HCT116 (cell line): ENCODE measurements around the gene YIPF7. TPM values are rescaled to one million over a fixed set of nuclear protein-coding genes. Genes with fewer than 3 reads are reported as not detected.

ENCODE experiments used
- ATAC-seq: fragments of 200-7000 bp; cut with Tn5 transposase; 2 replicates; pipeline ENCODE4 v1.9.1; 2020; ENCODE audit warnings: mild to moderate bottlenecking, moderate library complexity
- BruUV-seq: library from RNA; stranded (reverse); fragments of 400-500 nt; replicated peaks from 2 replicates; lab custom pipeline; 2021; lab: Mats Ljungman, UMichigan
- CTCF ChIA-PET: fragments of 300-600 bp; sonication (Branson Sonifier 250); formaldehyde crosslinking; loops from one replicate; lab custom pipeline; 2021; ENCODE audit warnings: antibody characterized with exemption; lab: Charles Lee
- POLR2A ChIA-PET: fragments of 300-600, 350-600 bp; sonication (Branson Sonifier 250); formaldehyde crosslinking; loops from one replicate; lab custom pipeline; 2021; ENCODE audit warnings: antibody characterized with exemption; lab: Charles Lee
- RAD21 ChIA-PET, 2 experiments: fragments of 300-600 bp; sonication (Branson Sonifier 250); formaldehyde crosslinking; loops; one replicate each; lab custom pipeline; 2023; ENCODE audit warnings: low total read pairs in 2 of 2; ENCODE audit not compliant: uncharacterized antibody in 2 of 2, unreplicated experiment in 2 of 2, low non-redundant PET in 1 of 2; lab: Charles Lee
- DNase-seq: peaks from one replicate; pipeline ENCODE4 v3.0.0-alpha.2; 2010; ENCODE audit warnings: low read depth, low spot score
- H2AFZ ChIP-seq: fragments of 200-600 bp; shearing (Covaris generic), sonication (generic); 2 replicates; pipeline ENCODE4 v1.6.1; 2017; ENCODE audit warnings: low read depth, mixed run types, mixed read lengths, antibody characterized with exemption, low read length; ENCODE audit not compliant: poor library complexity, severe bottlenecking
- H3K27ac ChIP-seq: 2 replicates; pipeline ENCODE4 v1.5.1; 2012; ENCODE audit warnings: low read depth, low read length
- H3K27me3 ChIP-seq: fragments of 200-600 bp; sonication (generic); 2 replicates; pipeline ENCODE4 v1.6.1; 2016; ENCODE audit warnings: mixed run types, low read length, mixed read lengths; ENCODE audit not compliant: insufficient read depth
- H3K36me3 ChIP-seq, 2 experiments: fragments of 200-500 bp in 1 of 2; fragments of 200-600 bp in 1 of 2; sonication (Bioruptor generic) in 1 of 2; sonication (generic) in 1 of 2; 2 replicates each; pipeline versions ENCODE4 v1.5.1 to v1.6.1; 2014 to 2016; ENCODE audit warnings: low read length in 2 of 2, inconsistent platforms in 1 of 2, mixed read lengths in 1 of 2, mixed run types in 1 of 2; ENCODE audit not compliant: insufficient read depth in 2 of 2, control insufficient read depth in 1 of 2
- H3K4me1 ChIP-seq, 2 experiments: fragments of 200-600 bp in 1 of 2; sonication (generic) in 1 of 2; 2 replicates each; pipeline versions ENCODE4 v1.5.1 to v1.6.1; 2012 to 2017; ENCODE audit warnings: low read length in 2 of 2, inconsistent platforms in 1 of 2, mild to moderate bottlenecking in 1 of 2, mixed read lengths in 1 of 2, mixed run types in 1 of 2, moderate library complexity in 1 of 2; ENCODE audit not compliant: insufficient read depth in 2 of 2, control insufficient read depth in 1 of 2
- H3K4me2 ChIP-seq: fragments of 200-600 bp; sonication (generic); 2 replicates; pipeline ENCODE4 v1.6.1; 2017; ENCODE audit warnings: mixed run types, low read length, mixed read lengths
- H3K4me3 ChIP-seq, 2 experiments: fragments of 200-600 bp in 1 of 2; sonication (generic) in 1 of 2; replicated peaks in 1 of 2; 2 replicates each; pipeline ENCODE4 v1.5.1; 2011 to 2016; ENCODE audit warnings: low read length in 2 of 2, control low read depth in 1 of 2, low read depth in 1 of 2, mild to moderate bottlenecking in 1 of 2, mixed read lengths in 1 of 2, mixed run types in 1 of 2
- H3K79me2 ChIP-seq: fragments of 200-600 bp; sonication (generic); 2 replicates; pipeline ENCODE4 v1.6.1; 2017; ENCODE audit warnings: mild to moderate bottlenecking, mixed run types, low read length, moderate library complexity, mixed read lengths; ENCODE audit not compliant: insufficient read depth
- H3K9ac ChIP-seq: fragments of 200-600 bp; sonication (generic); 2 replicates; pipeline ENCODE4 v1.6.1; 2016; ENCODE audit warnings: low read length, mixed read lengths
- H3K9me2 ChIP-seq: fragments of 200-600 bp; sonication (generic), shearing (Covaris generic); 2 replicates; pipeline ENCODE4 v1.6.1; 2017; ENCODE audit warnings: mixed run types, mild to moderate bottlenecking, moderate library complexity; ENCODE audit not compliant: insufficient read depth
- H3K9me3 ChIP-seq, 2 experiments: fragments of 200-500 bp in 1 of 2; fragments of 200-600 bp in 1 of 2; sonication (Bioruptor generic) in 1 of 2; sonication (generic) in 1 of 2; 2 replicates each; pipeline ENCODE4 v1.6.1; 2014 to 2017; ENCODE audit warnings: low read length in 2 of 2, mixed read lengths in 2 of 2, inconsistent platforms in 1 of 2, low read depth in 1 of 2, mild to moderate bottlenecking in 1 of 2, mixed run types in 1 of 2, moderate library complexity in 1 of 2; ENCODE audit not compliant: control insufficient read depth in 1 of 2, insufficient read depth in 1 of 2
- H4K20me1 ChIP-seq: fragments of 200-600 bp; sonication (generic), shearing (Covaris generic); 2 replicates; pipeline ENCODE4 v1.6.1; 2017; ENCODE audit warnings: mixed run types, mild to moderate bottlenecking, moderate library complexity; ENCODE audit not compliant: insufficient read depth
- CBX3 ChIP-seq: IDR thresholded peaks from 2 replicates; pipeline ENCODE4 v1.6.1; 2012; ENCODE audit warnings: low read depth
- CEBPB ChIP-seq: IDR thresholded peaks from 2 replicates; pipeline ENCODE4 v1.6.1; 2012; ENCODE audit warnings: low read depth
- EZH2 ChIP-seq: fragments of 200-600 bp; sonication (generic); IDR thresholded peaks from 2 replicates; pipeline ENCODE4 v1.6.1; 2017; ENCODE audit warnings: antibody characterized with exemption, mixed run types
- FOSL1 ChIP-seq: IDR thresholded peaks from 2 replicates; pipeline ENCODE4 v1.6.1; 2012; ENCODE audit warnings: low read depth
- JUND ChIP-seq: IDR thresholded peaks from 2 replicates; pipeline ENCODE4 v1.6.1; 2012
- MAX ChIP-seq: IDR thresholded peaks from 2 replicates; pipeline ENCODE4 v1.6.1; 2012
- YY1 ChIP-seq: IDR thresholded peaks from 2 replicates; pipeline ENCODE4 v1.6.1; 2011; ENCODE audit warnings: low read length, low read depth, moderate library complexity, mild to moderate bottlenecking; ENCODE audit not compliant: insufficient replicate concordance; ENCODE audit errors: extremely low read depth
- ZFX ChIP-seq: fragments of 450-650 bp; IDR thresholded peaks from 2 replicates; pipeline ENCODE4 v1.6.1; 2017
- ZNF274 ChIP-seq: fragments of 200-500 bp; sonication (Bioruptor generic); IDR thresholded peaks from 2 replicates; pipeline ENCODE4 v1.6.1; 2014; ENCODE audit warnings: mild to moderate bottlenecking, low read depth, low read length, inconsistent platforms
- intact Hi-C: fragments of 100-400 bp; cut with micrococcal nuclease; formaldehyde crosslinking; loops from 2 replicates; pipeline ENCODE4 v1.10.0; 2022
- total RNA-seq: library from RNA; stranded (reverse); gene quantifications from one replicate; pipeline ENCODE4 v1.2.1, GENCODE V29; 2021; ENCODE audit not compliant: unreplicated experiment
- TF ChIP-seq, protein P1 (sequence below): IDR thresholded peaks from 2 replicates; pipeline ENCODE4 v1.6.1; 2012; ENCODE audit warnings: low read depth
- TF ChIP-seq, protein P2 (sequence below): IDR thresholded peaks from 2 replicates; pipeline ENCODE4 v1.6.1; 2012
- TF ChIP-seq, protein P3 (sequence below), 3 experiments: fragments of 200-600 bp in 1 of 3; sonication (generic) in 1 of 3; IDR thresholded peaks in 2 of 3; conservative IDR thresholded peaks in 1 of 3; 2 replicates each; pipeline ENCODE4 v1.5.1; 2012 to 2017; ENCODE audit warnings: low read depth in 2 of 3, low read length in 2 of 3, antibody characterized with exemption in 1 of 3, borderline replicate concordance in 1 of 3, control low read depth in 1 of 3, mild to moderate bottlenecking in 1 of 3, mixed read lengths in 1 of 3, mixed run types in 1 of 3, moderate library complexity in 1 of 3; ENCODE audit not compliant: insufficient read depth in 1 of 3

YIPF7 gene
- total RNA-seq, 1 experiment from 2014 or later, result not detected

- TF ChIP-seq, protein P1, sequence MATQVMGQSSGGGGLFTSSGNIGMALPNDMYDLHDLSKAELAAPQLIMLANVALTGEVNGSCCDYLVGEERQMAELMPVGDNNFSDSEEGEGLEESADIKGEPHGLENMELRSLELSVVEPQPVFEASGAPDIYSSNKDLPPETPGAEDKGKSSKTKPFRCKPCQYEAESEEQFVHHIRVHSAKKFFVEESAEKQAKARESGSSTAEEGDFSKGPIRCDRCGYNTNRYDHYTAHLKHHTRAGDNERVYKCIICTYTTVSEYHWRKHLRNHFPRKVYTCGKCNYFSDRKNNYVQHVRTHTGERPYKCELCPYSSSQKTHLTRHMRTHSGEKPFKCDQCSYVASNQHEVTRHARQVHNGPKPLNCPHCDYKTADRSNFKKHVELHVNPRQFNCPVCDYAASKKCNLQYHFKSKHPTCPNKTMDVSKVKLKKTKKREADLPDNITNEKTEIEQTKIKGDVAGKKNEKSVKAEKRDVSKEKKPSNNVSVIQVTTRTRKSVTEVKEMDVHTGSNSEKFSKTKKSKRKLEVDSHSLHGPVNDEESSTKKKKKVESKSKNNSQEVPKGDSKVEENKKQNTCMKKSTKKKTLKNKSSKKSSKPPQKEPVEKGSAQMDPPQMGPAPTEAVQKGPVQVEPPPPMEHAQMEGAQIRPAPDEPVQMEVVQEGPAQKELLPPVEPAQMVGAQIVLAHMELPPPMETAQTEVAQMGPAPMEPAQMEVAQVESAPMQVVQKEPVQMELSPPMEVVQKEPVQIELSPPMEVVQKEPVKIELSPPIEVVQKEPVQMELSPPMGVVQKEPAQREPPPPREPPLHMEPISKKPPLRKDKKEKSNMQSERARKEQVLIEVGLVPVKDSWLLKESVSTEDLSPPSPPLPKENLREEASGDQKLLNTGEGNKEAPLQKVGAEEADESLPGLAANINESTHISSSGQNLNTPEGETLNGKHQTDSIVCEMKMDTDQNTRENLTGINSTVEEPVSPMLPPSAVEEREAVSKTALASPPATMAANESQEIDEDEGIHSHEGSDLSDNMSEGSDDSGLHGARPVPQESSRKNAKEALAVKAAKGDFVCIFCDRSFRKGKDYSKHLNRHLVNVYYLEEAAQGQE, result no peak
- TF ChIP-seq FOSL1 (no peak), CEBPB (no peak), ZFX (no peak)
- TF ChIP-seq, all 23 proteins: peak for 0
Observed at GRCh38 chr4:44670506-44671199, 19.2 kb upstream of the YIPF7 start (continued).

- ChIA-PET POLR2A (interaction anchor here (2.1 kb wide), 1 partner anchor 10 kb away, joined by 7 read pairs; the partner anchor contains the start of gene GUF1), CTCF (no interaction called here), RAD21 (no interaction called here)
- no peak for DNase-seq
- H3K79me2 ChIP-seq, result no peaks in the 10 kb centered on the region
- H3K4me1 ChIP-seq, result no peaks in the 10 kb centered on the region
- no peaks in the 10 kb centered on the region for H3K9me2 ChIP-seq
- no peak overlapping the region for H3K9ac ChIP-seq
- ATAC-seq, result no peak
- no peak overlapping the region for H3K4me2 ChIP-seq
- no peaks in the 10 kb centered on the region for H3K9me3 ChIP-seq
- no peak overlapping the region for H2AFZ ChIP-seq
- BruUV-seq, result no TSS peak
- no peak overlapping the region for H3K4me3 ChIP-seq
- intact Hi-C loops, result no loop called here
- H3K27ac ChIP-seq, result no peak overlapping the region
- no peaks in the 10 kb centered on the region for H4K20me1 ChIP-seq
- no peaks in the 10 kb centered on the region for H3K36me3 ChIP-seq
- no peaks in the 10 kb centered on the region; the same call in none of the 2 replicates for H3K27me3 ChIP-seq
- TF ChIP-seq JUND (no peak), ZNF274 (no peak), MAX (no peak), EZH2 (no peak), YY1 (no peak), CBX3 (no peak)
- TF ChIP-seq, protein P2, sequence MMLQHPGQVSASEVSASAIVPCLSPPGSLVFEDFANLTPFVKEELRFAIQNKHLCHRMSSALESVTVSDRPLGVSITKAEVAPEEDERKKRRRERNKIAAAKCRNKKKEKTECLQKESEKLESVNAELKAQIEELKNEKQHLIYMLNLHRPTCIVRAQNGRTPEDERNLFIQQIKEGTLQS, result no peak
- TF ChIP-seq, protein P3, sequence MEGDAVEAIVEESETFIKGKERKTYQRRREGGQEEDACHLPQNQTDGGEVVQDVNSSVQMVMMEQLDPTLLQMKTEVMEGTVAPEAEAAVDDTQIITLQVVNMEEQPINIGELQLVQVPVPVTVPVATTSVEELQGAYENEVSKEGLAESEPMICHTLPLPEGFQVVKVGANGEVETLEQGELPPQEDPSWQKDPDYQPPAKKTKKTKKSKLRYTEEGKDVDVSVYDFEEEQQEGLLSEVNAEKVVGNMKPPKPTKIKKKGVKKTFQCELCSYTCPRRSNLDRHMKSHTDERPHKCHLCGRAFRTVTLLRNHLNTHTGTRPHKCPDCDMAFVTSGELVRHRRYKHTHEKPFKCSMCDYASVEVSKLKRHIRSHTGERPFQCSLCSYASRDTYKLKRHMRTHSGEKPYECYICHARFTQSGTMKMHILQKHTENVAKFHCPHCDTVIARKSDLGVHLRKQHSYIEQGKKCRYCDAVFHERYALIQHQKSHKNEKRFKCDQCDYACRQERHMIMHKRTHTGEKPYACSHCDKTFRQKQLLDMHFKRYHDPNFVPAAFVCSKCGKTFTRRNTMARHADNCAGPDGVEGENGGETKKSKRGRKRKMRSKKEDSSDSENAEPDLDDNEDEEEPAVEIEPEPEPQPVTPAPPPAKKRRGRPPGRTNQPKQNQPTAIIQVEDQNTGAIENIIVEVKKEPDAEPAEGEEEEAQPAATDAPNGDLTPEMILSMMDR (IDR thresholded peaks at IDR 0.05 in 2 of 3, conservative IDR thresholded peaks at IDR 0.05 in 1 of 3; ENCODE audit: borderline replicate concordance in 1 of 3, insufficient read depth in 1 of 3, low read depth in 2 of 3, low read length in 2 of 3), result no peak
- TF ChIP-seq, protein P1, result no peak
Observed at GRCh38 chr4:44668526-44668925, 17.1 kb upstream of the YIPF7 start.
